Pons (tissue), 1 donor: ENCODE measurements around the gene SEPHS2.
A peak's percentile ranks its signal among the peaks of the same experiment; 100 is the strongest.
"Not testable (repeated sequence)": the region's sequence is repeated elsewhere in the genome, so short reads cannot be mapped to it uniquely, and the experiment has no call there.

ENCODE experiments used
- DNase-seq: peaks from one replicate; pipeline ENCODE4 v3.0.0-alpha.2; 2016; ENCODE audit warnings: low spot score

SEPHS2 gene, protein sequence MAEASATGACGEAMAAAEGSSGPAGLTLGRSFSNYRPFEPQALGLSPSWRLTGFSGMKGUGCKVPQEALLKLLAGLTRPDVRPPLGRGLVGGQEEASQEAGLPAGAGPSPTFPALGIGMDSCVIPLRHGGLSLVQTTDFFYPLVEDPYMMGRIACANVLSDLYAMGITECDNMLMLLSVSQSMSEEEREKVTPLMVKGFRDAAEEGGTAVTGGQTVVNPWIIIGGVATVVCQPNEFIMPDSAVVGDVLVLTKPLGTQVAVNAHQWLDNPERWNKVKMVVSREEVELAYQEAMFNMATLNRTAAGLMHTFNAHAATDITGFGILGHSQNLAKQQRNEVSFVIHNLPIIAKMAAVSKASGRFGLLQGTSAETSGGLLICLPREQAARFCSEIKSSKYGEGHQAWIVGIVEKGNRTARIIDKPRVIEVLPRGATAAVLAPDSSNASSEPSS

DNA sequence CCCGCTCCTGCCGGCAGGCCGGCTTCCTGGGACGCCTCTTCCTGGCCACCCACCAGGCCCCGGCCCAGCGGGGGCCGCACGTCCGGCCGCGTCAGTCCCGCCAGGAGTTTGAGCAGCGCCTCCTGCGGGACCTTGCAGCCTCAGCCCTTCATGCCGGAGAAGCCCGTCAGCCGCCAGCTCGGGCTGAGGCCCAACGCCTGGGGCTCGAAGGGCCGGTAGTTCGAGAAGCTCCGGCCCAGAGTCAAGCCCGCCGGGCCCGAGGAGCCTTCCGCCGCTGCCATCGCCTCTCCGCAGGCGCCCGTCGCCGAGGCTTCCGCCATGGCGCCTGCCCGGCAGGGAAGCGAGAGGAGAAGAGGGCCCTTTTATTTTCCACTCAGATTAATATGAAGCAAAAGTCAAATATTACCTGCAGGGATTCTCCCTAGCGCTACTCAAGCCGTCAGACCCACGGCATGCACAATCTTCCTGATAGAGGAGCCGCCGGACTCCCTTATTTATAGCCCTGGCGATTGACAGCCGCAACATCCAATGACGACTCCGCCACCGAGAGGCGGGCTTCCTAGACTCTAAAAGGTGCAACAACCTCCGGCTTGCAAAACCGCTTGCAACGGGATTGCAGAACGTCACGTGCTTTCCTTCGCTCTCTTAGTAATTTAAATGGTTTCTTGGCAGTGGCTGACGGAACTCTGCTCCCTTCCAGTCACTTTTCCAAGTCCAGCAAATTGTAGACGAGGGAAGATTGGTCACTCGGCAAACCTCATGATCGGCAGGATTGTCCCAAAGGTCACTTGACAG is at the start of gene SEPHS2:
Gene SEPHS2, minus strand, starts transcription at position 467 of the 795 bp plus-strand sequence. Its CDS starts 147 bp downstream, at position 320.
- DNase-seq, result peak; percentile 98

DNA sequence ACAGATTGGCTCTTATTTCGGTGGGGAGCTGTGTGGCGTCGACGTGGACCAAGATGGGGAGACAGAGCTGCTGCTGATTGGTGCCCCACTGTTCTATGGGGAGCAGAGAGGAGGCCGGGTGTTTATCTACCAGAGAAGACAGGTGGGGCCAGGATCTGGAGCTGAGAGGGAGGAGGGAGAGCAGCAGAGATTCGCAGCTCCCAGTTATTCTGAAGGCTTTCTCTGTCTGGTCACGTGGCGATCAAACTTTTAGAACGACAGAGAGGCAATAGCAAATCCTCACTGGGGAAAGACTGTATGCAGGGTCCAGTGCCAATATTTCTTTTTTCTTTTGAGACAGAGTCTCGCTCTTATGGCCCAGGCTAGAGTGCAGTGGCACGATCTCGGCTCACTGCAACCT is 49.0 kb upstream of the SEPHS2 start:
- DNase-seq, result no peak

DNA sequence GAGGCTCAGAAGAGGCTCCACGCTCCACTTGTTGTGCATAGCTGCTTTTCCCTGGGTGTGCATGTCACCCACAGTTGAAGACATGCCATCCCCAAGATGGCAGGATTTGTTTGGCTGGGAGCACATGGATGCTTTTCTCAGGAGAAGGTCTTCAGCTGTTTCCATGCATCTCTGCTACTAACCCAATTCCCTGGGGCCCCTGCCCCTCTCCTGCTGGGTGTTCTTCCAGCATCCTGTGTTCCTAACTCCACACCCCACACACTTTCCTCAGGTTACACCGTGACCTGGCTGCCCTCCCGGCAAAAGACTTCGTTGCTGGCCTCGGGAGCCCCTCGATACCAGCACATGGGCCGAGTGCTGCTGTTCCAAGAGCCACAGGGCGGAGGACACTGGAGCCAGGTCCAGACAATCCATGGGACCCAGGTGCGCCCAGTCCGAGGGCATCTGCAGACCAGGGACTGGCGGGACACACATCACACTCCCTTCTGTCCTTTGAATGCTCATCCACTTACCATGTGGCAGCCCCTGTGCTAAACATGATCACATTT is 48.3 kb upstream of the SEPHS2 start:
- DNase-seq, result no peak

DNA sequence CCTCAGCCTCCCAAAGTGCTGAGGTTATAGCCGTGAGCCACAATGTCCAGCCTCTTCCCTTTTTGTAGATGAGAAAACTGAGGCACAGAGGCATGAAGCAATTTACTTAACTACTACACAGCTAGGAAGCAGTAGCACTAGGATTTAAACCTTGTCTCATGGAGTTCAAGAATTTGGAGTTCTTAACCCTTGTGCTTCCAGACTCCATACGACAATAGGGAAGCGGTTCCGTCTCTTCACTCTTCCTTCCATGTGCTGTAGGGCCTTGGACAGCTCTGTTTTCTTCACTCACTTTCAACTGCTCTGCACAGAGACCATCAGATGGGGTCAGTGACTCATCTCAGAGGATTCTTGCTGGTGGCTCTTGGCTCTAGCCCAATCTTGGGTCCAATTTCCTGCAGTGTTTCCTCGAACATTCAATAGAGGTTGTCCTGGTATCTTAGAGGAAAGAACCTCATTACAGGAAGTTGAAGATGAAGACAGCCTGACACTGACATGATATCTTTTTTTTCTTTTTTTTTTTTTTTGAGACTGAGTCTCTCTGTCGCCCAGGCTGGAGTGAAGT is 46.2 kb upstream of the SEPHS2 start:
- DNase-seq, result no peak

DNA sequence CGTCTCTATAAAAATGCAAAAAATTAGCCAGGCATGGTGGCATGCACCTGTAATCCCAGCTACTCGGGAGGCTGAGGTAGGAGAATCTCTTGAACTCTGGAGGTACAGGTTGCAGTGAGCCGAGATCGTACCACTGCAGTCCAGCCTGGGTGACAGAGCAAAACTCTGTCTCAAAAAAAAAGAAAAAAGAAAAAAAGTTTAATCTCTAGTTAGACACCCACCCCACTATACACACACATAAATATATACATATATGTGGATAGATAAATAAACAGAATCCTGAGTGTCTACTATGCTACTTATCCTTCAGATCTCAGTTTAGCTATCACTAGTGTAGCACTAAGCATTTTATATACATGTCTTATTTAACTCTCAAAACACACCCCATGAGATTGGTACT is 45.6 kb upstream of the SEPHS2 start:
- DNase-seq, result no peak

DNA sequence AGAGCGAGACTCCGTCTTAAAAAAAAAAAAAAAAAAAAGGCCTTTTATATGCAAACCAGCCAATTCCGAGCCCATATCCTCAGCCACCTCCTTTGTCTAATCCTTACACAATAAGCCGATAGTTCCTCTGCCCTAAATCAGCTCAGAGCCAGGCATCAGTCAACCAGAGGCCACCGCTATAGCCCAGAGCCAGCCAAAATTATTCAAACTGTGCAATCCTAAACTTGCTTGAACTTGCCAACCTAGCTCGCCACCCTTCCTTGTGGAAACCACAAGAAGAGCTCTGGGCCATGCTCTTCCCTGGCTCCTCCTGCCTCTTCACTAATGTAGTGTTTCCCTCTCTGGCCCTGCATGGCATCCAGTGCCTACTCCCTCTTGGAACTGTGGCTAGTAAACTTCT is 44.5 kb upstream of the SEPHS2 start:
- DNase-seq, result peak; percentile 30

DNA sequence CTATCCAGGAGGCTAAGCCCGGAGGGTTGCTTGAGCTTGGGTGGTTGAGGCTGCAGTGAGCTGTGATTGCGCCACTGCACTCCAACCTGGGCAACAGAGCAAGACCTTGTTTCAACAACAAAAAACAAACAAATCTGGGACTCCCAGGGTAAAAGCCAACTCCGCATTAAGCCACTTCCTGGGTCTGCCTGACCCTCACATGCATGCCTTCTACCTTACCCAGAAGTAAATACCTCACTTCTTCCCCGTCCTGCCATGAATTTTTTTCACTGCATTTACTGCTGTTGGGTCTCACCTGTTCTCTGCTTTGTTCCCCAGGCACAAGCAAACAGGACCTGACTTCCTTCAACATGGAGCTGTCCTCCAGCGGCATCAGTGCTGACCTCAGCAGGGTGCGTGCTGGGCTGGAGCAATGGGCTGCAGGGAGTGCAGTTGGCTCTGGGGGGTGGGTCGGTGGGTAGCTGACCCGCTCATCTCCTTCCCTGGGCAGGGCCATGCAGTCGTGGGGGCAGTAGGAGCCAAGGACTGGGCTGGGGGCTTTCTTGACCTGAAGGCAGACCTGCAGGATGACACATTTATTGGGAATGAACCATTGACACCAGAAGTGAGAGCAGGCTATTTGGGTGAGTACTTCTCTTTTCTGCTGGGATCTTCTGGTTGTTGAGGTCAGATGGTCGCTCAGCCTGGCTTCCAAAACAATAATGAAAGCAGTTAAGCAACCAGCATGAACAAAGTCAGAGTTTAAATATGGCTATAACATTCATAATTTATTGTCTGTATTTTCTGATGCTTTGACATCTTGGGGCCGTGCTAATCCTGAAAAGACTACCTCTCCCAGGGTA is 43.3 kb upstream of the SEPHS2 start:
- peak; percentile 16 for DNase-seq

DNA sequence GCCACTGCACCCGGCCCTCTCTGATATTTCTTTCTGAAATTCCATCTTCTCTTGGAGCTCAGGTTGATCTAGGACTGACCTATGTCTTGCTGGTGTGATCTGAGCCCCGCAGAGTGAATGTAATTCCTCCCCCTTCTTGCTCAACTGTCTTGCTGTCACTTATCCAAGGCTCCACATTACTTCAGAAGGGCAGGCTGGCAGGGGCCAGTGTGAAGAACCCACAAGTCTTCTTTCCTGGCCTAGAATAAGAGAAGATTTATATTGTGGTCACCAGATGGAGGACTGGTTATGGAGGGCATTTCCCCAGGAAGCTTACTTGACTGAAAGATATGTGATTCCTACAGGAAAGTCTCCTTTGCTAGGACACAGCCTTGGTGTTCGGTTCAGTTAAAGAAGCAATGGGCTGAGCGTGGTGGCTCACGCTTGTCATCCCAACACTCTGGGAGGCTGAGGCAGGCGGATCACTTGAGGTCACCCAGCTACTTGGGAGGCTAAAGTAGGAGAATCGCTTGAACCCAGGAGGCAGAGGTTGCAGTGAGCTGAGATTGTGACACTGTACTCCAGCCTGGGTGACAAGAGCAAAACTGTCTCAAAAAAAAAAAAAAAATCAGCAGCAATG is 40.3 kb upstream of the SEPHS2 start:
- no peak for DNase-seq

DNA sequence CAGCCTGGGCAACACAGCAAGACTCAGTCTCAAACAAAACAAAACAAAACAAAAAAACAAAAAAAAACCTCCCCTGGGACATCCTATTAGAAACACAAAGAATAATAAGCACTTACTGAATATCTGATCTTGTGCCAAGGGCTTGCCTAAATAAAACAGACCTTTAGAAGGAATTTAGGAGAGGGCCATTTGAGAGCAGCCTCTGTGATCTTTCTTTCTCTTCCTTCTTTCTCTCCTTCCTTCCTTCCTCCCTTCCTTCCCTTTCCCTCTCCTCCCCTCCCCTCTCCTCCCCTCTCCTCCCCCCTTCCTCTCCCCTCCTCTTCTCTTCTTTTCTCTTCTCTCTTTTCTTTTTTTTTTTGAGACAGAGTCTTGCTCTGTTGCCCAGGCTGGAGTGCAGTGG is 39.2 kb upstream of the SEPHS2 start:
- no peak for DNase-seq

DNA sequence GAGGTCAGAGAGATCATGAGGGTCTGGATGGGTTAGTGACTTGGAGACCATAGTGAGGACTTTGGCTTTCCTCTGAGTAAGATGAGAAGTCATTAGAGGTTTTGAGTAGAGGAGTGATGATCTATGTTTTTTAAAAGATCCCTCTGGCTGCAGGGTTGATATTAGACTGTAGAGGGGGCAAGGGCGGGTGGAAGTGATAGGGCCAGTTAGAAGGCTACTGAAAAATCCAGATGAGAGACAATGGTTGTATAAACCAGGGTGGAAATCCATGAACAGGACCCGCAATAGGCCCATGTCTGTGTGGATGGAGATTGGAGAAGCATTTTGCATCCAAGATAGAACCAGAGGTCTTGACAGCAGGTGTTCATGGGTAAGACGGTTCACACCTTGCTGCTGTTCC is 36.7 kb upstream of the SEPHS2 start:
- no peak for DNase-seq

DNA sequence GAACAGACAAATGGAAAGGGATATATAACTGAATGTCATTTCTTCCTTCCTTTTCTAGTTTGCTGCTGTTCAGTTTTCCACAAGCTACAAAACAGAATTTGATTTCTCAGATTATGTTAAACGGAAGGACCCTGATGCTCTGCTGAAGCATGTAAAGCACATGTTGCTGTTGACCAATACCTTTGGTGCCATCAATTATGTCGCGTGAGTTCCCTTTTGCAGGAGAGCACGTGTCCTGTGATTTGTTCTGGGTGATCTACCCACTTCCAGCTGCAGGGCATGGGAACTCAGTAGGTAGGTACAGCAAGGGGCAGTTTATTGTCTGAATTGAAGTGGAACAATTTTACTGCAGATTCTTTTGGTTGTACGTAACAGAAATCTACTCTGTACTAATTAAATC is 35.7 kb upstream of the SEPHS2 start:
- no peak for DNase-seq

DNA sequence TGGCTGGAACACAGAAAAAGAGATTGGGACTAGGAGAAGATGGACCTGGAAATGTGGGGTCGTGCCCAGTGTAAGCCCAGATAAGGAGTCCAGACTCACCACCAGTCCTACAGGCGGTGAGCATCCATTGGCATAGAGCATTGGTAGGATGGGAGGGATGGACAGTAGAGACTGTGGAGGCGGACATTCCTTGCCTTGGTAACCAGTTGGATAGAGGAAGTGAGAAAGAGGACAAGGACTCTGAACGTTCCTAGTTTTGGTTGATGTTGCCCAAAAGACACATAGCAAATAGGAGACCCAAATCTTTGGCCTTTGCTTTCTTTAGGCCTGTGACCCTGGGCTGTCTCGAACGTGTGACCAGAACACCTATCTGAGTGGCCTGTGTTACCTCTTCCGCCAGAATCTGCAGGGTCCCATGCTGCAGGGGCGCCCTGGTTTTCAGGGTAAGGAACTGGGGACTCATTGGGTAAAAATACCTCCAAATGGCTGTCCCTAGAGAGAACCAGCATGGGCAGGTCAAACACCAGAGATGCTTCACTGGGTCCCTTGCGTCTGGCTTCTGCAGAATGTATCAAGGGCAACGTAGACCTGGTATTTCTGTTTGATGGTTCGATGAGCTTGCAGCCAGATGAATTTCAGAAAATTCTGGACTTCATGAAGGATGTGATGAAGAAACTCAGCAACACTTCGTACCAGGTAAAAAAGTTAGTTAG is 33.2 kb upstream of the SEPHS2 start:
- DNase-seq, result no peak

DNA sequence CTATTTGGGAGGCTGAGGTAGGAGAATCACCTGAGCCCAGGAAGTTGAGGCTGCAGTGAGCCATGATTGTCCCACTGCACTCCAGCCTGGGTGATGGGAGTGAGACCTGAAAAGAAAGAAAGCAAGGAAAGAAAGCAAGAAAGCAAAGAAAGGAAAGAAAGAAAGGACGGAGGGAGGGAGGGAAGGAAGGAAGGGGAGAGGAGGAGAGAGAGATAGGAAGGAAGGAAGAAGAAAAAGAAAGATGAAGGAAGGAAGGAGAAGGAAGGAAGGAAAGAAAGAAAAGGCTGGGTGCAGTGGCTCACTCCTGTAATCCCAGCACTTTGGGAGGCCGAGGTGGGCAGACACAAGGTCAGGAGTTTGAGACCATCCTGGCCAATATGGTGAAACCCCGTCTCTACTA is 32.1 kb upstream of the SEPHS2 start:
- not testable (repeated sequence) for DNase-seq

DNA sequence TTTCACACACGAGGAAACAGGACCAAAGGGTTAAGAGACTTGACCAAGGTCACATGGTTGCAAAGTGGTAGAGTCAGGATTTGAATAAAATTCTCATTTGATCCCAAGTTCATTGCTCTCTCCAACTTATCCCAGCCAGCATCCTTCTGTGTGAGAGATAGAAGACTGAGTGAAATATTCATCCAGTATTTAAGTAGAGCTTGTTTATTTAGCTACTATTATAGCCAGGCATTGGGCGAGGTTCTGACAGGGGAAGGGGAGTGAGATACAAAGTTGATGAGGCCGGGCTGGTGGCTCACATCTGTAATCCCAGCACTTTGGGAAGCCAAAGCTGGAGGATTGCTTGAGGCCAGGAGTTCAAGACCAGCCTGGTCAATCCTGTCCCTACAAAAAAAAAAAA is 31.3 kb upstream of the SEPHS2 start:
- no peak for DNase-seq

DNA sequence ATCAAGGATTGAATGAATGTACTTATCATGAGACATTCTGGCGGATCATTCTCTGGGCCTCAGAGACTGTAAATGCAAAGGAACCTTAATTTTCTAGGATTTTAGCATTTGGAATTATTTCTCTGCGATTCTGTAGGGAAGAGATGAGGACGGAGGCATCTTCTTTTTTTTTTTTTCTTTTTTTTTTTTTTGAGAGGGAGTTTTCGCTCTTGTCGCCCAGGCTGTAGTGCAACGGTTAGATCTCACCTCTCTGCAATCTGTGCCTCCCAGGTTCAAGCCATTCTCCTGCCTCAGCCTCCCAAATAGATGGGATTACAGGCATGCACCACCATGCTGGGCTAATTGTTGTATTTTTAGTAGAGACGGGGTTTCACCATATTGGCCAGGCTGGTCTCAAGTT is 29.0 kb upstream of the SEPHS2 start:
- no peak for DNase-seq

DNA sequence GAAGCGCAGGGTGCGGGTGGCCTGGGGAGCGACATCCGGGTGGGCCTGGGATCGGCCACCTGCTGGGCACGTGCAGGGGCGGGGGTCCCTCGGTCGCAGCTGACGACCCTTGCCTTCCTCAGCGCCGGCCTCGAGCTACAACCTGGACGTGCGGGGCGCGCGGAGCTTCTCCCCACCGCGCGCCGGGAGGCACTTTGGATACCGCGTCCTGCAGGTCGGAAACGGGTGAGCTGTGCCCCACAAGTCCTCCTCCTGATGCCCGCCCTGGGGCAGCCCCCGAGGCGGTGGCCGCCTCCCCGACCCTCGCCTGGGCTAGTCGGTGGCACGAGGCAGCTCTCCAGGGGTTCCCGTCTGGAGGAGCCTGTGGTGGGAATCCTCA is 28.4 kb upstream of the SEPHS2 start:
- DNase-seq, result no peak

DNA sequence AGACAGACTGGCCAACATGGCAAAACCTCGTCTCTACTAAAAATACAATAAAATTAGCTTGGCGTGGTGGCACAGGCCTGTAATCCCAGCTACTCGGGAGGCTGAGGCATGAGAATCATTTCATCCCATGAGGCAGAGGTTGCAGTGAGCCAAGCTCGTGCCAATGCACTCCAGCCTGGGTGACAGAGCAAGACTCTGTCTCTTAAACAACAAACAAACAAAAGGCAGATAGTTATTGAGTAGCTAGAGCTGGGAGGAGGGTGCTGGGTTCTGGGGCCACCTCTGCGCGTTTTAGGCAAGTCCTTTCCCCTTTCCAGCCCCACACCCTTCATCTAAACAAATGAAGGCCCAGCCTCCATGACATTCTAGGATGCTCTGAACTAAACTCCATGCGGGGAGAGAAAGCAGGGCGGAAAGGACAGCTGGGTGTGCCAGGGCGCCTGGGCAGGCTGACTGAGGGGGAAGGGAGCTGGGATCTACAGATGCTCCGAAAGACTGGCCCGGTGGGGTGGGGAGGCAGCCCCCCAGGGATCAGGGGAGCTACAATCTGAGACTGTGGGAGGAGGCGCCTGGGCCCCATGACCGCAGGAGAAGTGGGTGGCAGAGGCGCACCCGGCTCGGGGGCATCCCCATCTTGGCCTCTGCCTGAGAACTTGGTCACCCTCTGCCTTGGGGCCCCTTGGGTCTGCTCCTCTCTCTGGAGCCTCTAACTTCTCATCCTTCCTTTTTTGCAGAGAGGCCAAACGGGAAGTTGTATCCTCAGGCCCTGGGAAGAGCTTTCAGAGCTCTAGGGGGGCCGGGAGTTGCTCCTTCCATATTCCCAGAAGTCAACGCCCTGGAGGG is 27.8 kb upstream of the SEPHS2 start:
- DNase-seq, result no peak

DNA sequence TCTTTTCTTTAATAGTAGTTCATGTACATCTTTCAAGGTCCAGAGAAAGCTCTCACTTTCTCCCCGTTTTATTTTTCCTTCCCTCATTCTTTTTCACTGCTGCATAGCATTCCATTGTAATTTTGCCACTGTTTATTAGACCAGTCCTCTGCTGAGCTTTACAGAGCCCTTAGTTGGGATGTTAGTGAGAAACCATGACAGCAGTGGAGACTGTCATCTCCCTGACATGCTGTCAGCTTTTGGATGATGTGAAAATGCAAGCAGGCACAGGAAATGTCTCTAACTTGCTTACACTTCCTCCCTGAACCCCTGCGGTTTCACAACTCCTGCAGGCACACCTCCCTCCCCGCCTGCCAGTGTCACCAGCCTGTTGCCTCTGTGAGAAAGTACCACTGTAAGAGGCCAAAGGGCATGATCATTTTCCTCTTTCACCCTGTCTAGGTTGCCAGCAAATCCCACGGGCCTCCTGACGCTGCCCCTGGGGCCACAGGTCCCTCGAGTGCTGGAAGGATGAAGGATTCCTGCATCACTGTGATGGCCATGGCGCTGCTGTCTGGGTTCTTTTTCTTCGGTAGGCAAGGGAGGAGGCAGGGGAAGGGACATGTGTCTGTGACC is 26.8 kb upstream of the SEPHS2 start, which contains the start of gene ITGAL:
Gene ITGAL, plus strand, starts transcription at position 415 of the 615 bp plus-strand sequence. Its CDS starts 96 bp downstream, at position 511.
- peak; percentile 62 for DNase-seq

DNA sequence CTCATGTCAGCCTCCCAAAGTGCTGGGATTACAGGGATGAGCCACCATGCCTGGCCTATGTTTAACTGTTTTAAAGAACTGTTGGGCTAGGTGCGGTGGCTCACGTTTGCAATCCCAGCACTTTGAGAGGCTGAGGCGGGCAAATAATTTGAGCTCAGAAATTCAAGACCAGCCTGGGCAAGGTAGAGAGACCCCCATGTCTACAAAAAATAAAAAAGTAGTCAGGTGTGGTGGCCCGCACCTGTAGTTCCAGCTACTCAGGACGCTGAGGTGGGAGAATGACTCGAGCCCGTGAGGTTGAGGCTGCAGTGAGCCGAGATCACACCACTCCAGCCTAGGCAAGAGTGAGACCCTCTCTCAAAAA is 24.9 kb upstream of the SEPHS2 start:
- DNase-seq, result no peak
